Coronary artery (tissue), 2 donors: ENCODE data around the gene PKNOX2.
A peak's percentile ranks its signal among the peaks of the same experiment; 100 is the strongest.

Experiments used
- DNase-seq: peaks from one replicate; pipeline ENCODE4 v3.0.0-alpha.2; 2017; ENCODE audit warnings: low spot score
- H3K27ac ChIP-seq, 2 donors: fragments of 200-600 bp; sonication (generic); one replicate each; pipeline ENCODE4 v1.5.1; 2016 to 2019
- H3K4me3 ChIP-seq: fragments of 200-600 bp; sonication (generic); 2 replicates; pipeline ENCODE4 v1.5.1; 2016; ENCODE audit warnings: mild to moderate bottlenecking, moderate library complexity
- CTCF ChIP-seq: fragments of 200-600 bp; sonication (generic); IDR thresholded peaks from one replicate; pipeline ENCODE4 v1.5.1; 2019; ENCODE audit warnings: antibody characterized with exemption

Gene PKNOX2

GRCh38 chr11:125154378-125155099, 10.0 kb upstream of the PKNOX2 start:
- Histone ChIP-seq H3K27ac (no peak overlapping the region), H3K4me3 (no peak overlapping the region)
- no peak for TF ChIP-seq CTCF
- peak; percentile 50 for DNase-seq

GRCh38 chr11:125155100-125155444, 9.5 kb upstream of the PKNOX2 start:
- Histone ChIP-seq H3K27ac (no peak overlapping the region), H3K4me3 (no peak overlapping the region)
- DNase-seq, result no peak
- no peak for TF ChIP-seq CTCF

DNA sequence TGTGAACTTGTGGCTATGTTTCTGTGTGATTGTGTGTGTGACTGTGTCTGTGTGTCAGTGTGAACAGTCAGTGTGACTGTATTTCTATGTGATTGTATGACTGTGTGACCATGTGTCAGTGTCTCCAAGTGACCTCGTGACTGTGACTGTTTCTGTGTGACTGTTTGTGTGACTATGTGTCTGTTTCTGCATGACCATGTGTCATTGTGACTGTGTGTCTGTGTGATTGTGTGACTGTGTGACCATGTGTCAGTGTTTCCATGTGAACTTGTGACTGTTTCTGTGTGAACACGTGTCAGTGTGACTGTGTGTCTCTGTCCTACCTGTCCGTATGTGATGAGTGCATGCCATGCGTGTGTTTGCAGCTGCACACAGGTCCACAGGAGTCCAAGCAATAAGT, 8.8 kb upstream of the PKNOX2 start:
- no peak for TF ChIP-seq CTCF
- no peak for DNase-seq
- Histone ChIP-seq H3K27ac (no peak overlapping the region), H3K4me3 (no peak overlapping the region)

- no peak overlapping the region for H3K27ac ChIP-seq
- DNase-seq, result no peak
- TF ChIP-seq CTCF, result no peak
- no peak overlapping the region for H3K4me3 ChIP-seq
Measured at GRCh38 chr11:125156346-125157117, 8.0 kb upstream of the PKNOX2 start.

GRCh38 chr11:125157118-125157733, 7.3 kb upstream of the PKNOX2 start:
- no peak overlapping the region for H3K27ac ChIP-seq
- TF ChIP-seq CTCF, result no peak
- no peak for DNase-seq
- H3K4me3 ChIP-seq, result no peak overlapping the region

DNA sequence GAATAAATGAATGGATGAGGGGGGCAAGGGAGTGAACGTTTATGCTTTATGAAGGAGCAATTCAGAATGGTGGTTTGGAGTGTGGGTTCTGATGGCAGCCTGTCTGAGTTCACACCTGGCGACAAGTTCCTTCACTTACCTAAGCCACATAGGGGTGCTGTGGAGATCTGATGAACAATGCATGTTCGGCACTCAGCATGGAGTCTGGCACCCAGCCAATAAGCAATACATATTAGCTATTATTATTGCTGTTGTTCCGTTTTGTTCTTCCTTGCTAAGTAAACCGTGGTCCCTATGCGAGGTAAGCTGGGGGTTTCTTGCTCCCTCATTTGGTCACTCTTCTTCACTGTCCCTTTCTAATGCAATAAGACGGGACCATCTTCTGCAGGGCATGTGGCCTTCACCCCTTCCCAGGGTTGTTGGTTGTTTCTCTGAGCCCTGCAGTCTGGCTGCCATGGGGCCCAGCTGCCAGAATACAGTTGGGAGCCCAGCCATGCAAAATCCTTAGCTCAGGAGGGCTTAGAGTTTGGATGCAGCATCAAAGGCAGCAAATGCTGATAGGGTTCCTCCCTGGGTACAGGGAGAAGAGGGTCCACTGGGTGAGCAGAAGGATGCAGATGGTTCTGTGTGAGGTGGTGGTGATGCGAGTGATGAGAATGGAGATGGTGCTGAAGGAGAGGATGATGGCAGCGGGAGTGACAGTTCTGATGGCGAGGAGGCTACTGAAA, 6.4 kb upstream of the PKNOX2 start:
- Histone ChIP-seq H3K27ac (no peak overlapping the region), H3K4me3 (no peak overlapping the region)
- no peak for DNase-seq
- no peak for TF ChIP-seq CTCF
